ENCODE results near the gene ZNF723.

Gene ZNF723

GRCh38 chr19:22882797-22883196 is 50.7 kb downstream of the ZNF723 start:
- TF ChIP-seq USF1 (IDR thresholded peaks at IDR 0.05) (no peak), YY1 (IDR thresholded peaks at IDR 0.05; ENCODE audit: low read depth) (no peak), EGR1 (IDR thresholded peaks at IDR 0.05) (no peak), RAD21 (IDR thresholded peaks at IDR 0.05; ENCODE audit: low read depth) (peak; percentile 43; the same call in 1 of the 2 replicates), NFIC (IDR thresholded peaks at IDR 0.05) (no peak), ZBTB7A (IDR thresholded peaks at IDR 0.05; ENCODE audit: low read depth) (no peak)

GRCh38 chr19:22893855-22894270 is 61.8 kb downstream of the ZNF723 start:
- TF ChIP-seq TEAD4 (IDR thresholded peaks at IDR 0.05) (no peak), MAX (IDR thresholded peaks at IDR 0.05) (no peak)

- TF ChIP-seq MAX (IDR thresholded peaks at IDR 0.05) (no peak), FOXM1 (IDR thresholded peaks at IDR 0.05; ENCODE audit: borderline replicate concordance, low read depth) (no peak), EP300 (IDR thresholded peaks at IDR 0.05; ENCODE audit: borderline replicate concordance) (no peak), TEAD4 (IDR thresholded peaks at IDR 0.05) (no peak), EGR1 (IDR thresholded peaks at IDR 0.05) (no peak), ZBTB7A (IDR thresholded peaks at IDR 0.05; ENCODE audit: low read depth) (no peak)
Measured at GRCh38 chr19:22901431-22902130, 69.5 kb downstream of the ZNF723 start.

Data from Ishikawa (cell line).